ENCODE measurements around the gene SLC1A1.

Gene SLC1A1

GRCh38 chr9:4465910-4466309 lies 24.4 kb upstream of the SLC1A1 start:
- TF ChIP-seq, protein P1, sequence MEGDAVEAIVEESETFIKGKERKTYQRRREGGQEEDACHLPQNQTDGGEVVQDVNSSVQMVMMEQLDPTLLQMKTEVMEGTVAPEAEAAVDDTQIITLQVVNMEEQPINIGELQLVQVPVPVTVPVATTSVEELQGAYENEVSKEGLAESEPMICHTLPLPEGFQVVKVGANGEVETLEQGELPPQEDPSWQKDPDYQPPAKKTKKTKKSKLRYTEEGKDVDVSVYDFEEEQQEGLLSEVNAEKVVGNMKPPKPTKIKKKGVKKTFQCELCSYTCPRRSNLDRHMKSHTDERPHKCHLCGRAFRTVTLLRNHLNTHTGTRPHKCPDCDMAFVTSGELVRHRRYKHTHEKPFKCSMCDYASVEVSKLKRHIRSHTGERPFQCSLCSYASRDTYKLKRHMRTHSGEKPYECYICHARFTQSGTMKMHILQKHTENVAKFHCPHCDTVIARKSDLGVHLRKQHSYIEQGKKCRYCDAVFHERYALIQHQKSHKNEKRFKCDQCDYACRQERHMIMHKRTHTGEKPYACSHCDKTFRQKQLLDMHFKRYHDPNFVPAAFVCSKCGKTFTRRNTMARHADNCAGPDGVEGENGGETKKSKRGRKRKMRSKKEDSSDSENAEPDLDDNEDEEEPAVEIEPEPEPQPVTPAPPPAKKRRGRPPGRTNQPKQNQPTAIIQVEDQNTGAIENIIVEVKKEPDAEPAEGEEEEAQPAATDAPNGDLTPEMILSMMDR (IDR thresholded peaks at IDR 0.05; ENCODE audit: low read depth, low read length, missing control alignments): no peak
- DNase-seq (ENCODE audit: low read depth): no peak
- H3K4me3 ChIP-seq (ENCODE audit: low read depth, low read length): no peak overlapping the region
- in situ Hi-C loops (cut with HindIII; ENCODE audit: low sequenced_read_pairs): no loop called here

GRCh38 chr9:4475301-4475700 lies 15.0 kb upstream of the SLC1A1 start:
- no peak overlapping the region for H3K4me3 ChIP-seq (ENCODE audit: low read depth, low read length)
- no peak for DNase-seq (ENCODE audit: low read depth)
- in situ Hi-C loops (cut with HindIII; ENCODE audit: low sequenced_read_pairs): no loop called here
- TF ChIP-seq, protein P1 (IDR thresholded peaks at IDR 0.05; ENCODE audit: low read depth, low read length, missing control alignments): no peak

DNA sequence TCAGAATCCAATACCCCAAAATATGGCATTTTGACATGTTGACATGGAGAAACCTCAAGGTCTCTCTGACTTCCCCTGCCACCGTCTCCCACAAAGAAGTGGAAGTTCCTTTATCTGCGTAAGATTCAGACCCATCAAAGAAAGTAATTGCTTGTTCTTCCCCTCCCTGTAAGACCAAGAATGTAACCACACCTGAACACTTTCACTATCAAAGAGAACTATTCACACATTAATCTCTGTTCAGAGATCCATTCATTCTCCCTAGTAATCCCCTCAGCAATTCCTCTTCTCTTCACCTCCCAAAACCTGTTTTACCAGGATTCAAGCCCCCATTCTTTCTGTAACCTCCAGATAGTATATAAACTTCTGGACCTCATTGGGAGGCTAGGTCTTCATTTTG lies 4.1 kb upstream of the SLC1A1 start:
- no peak for DNase-seq (ENCODE audit: low read depth)
- no peak overlapping the region for H3K4me3 ChIP-seq (ENCODE audit: low read depth, low read length)

DNA sequence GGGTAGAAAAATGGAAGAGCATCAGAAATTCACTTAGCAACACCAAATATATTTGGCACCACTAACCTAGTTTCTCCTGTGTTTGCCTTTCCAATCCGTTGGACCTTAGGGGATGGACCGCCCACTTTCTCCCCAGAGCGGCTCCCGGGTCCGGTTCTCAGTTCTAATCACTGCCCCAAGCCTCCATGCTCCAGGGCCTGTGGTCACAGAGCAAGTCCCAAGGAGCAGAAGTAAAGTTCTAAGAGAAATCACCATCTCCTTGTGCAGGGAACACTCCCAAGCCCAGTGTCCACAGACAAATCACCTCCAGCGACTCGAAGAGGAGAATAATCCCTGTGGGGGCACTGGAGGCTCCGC lies 728 bp upstream of the SLC1A1 start:
- DNase-seq (ENCODE audit: low read depth): no peak
- TF ChIP-seq, protein P1 (IDR thresholded peaks at IDR 0.05; ENCODE audit: low read depth, low read length, missing control alignments): no peak
- peak overlapping the region; percentile 63 for H3K4me3 ChIP-seq (ENCODE audit: low read depth, low read length)
- in situ Hi-C loops (cut with HindIII; ENCODE audit: low sequenced_read_pairs): no loop called here

More for the DNA sequence above, 4.1 kb upstream of the SLC1A1 start:
- TF ChIP-seq, protein P1 (IDR thresholded peaks at IDR 0.05; ENCODE audit: low read depth, low read length, missing control alignments): no peak
- in situ Hi-C loops (cut with HindIII; ENCODE audit: low sequenced_read_pairs): no loop called here

DNA sequence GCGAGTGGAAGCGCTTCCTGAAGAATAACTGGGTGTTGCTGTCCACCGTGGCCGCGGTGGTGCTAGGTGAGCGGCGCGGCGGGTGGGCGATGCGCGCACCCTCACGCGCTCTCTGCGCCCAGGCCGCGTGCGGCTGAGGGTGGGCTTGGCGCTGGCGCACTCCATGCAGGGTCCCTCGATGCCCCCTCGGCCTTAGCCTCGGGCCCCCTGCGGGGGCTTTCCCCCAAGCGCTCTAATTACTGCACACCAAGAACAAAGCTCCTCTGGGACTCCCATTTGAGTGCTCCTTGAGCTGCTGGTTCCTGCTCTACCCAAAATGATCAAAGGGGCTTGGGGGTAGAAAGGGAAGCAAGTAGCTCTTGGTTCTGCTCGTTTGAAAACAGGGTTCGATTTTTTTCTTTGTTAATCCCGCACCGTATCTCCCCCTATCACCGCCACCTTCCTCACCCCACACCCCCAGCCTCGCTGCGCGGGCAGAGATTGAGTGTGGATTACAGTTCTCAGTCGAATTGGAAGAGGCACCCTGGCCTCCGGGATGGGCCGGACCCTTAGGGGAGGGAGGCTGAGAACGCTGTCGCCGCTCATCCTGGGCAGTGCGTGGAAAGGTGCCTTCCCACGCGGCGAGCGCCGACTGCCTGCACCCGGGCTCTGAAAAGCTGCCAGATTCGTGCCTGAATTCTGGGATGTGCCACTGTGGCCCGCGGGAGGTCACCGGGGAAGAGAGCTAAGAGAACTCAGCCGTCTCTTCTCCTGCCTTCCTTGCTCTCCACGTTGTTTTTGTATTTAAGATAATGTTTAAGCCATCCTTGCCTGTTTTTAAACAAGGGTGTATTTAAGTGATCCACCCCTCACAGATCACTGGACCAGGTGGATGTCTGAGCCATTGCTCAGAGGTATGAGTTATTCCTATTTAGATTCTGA lies 697 bp downstream of the SLC1A1 start:
- no peak for DNase-seq (ENCODE audit: low read depth)

GRCh38 chr9:4491626-4491975 lies 1.3 kb downstream of the SLC1A1 start:
- in situ Hi-C loops (cut with HindIII; ENCODE audit: low sequenced_read_pairs): no loop called here
- DNase-seq (ENCODE audit: low read depth): no peak
- H3K4me3 ChIP-seq (ENCODE audit: low read depth, low read length): peak overlapping the region; percentile 63
- TF ChIP-seq, protein P1 (IDR thresholded peaks at IDR 0.05; ENCODE audit: low read depth, low read length, missing control alignments): no peak

More for the DNA sequence above, 697 bp downstream of the SLC1A1 start:
- TF ChIP-seq, protein P1 (IDR thresholded peaks at IDR 0.05; ENCODE audit: low read depth, low read length, missing control alignments): no peak
- H3K4me3 ChIP-seq (ENCODE audit: low read depth, low read length): peak overlapping the region; percentile 63
- in situ Hi-C loops (cut with HindIII; ENCODE audit: low sequenced_read_pairs): no loop called here
